H1 (cell line): ENCODE results near the gene KIAA1671. TPM values are rescaled to one million over a fixed set of nuclear protein-coding genes. Genes with fewer than 3 reads are reported as not detected.

Experiments used
- CTCF ChIA-PET: fragments of 300-600 bp; sonication (Branson Sonifier 250); formaldehyde crosslinking; loops from one replicate; lab custom pipeline; 2021; ENCODE audit not compliant: partially characterized antibody; lab: Charles Lee
- POLR2A ChIA-PET: fragments of 300-600 bp; sonication (Branson Sonifier 250); formaldehyde crosslinking; loops from one replicate; lab custom pipeline; 2021; ENCODE audit warnings: inconsistent platforms; ENCODE audit not compliant: partially characterized antibody; lab: Charles Lee
- DNase-seq, 2 experiments: peaks; one replicate each; pipeline versions ENCODE4 v3.0.0 to v3.0.0-alpha.2; 2010 to 2022; ENCODE audit warnings: low spot score in 2 of 2, low read depth in 1 of 2, mixed read lengths in 1 of 2
- FAIRE-seq: peaks from 2 replicates; lab custom pipeline; 2011; peaks lifted over from hg19 to GRCh38; lab: Jason Lieb, UNC
- H2AFZ ChIP-seq: 2 replicates; pipeline ENCODE4 v1.8.1; 2012; ENCODE audit warnings: low read length, inconsistent platforms
- H2AK5ac ChIP-seq: 2 replicates; pipeline ENCODE4 v1.6.1; 2013; ENCODE audit warnings: low read depth, low read length
- H2BK120ac ChIP-seq: replicated peaks from 2 replicates; pipeline ENCODE3; 2013; ENCODE audit warnings: low read depth, low read length, inconsistent platforms
- H2BK12ac ChIP-seq: 2 replicates; pipeline ENCODE4 v1.6.1; 2013; ENCODE audit warnings: low read depth, low read length
- H2BK15ac ChIP-seq: 2 replicates; pipeline ENCODE4 v1.6.1; 2013; ENCODE audit warnings: low read length
- H2BK20ac ChIP-seq: 2 replicates; pipeline ENCODE4 v1.6.1; 2013; ENCODE audit warnings: low read length
- H2BK5ac ChIP-seq: 2 replicates; pipeline ENCODE4 v1.6.1; 2013; ENCODE audit warnings: low read depth, low read length
- H3K14ac ChIP-seq: 2 replicates; pipeline ENCODE4 v1.6.1; 2013; ENCODE audit warnings: inconsistent platforms; ENCODE audit not compliant: insufficient read length
- H3K18ac ChIP-seq: 2 replicates; pipeline ENCODE4 v1.6.1; 2013; ENCODE audit warnings: low read length; ENCODE audit errors: extremely low read depth
- H3K23ac ChIP-seq: 2 replicates; pipeline ENCODE4 v1.6.1; 2013; ENCODE audit warnings: inconsistent platforms; ENCODE audit not compliant: insufficient read length
- H3K23me2 ChIP-seq: 2 replicates; pipeline ENCODE4 v1.6.1; 2013; ENCODE audit warnings: low read depth, low read length
- H3K27ac ChIP-seq: 2 replicates; pipeline ENCODE4 v1.6.1; 2011; ENCODE audit warnings: low read depth, low read length, inconsistent platforms
- H3K27me3 ChIP-seq, 4 experiments: replicated peaks in 1 of 4; 1 replicate in 1 of 4; 2 replicates in 3 of 4; pipeline versions ENCODE4 v1.6.1 to v1.8.1; 2011 to 2013; ENCODE audit warnings: low read length in 3 of 4, mild to moderate bottlenecking in 3 of 4, inconsistent platforms in 2 of 4, mixed read lengths in 2 of 4, moderate library complexity in 1 of 4; ENCODE audit not compliant: control insufficient read depth in 3 of 4, insufficient read depth in 3 of 4; ENCODE audit errors: extremely low read depth in 1 of 4
- H3K36me3 ChIP-seq, 4 experiments: 2 replicates each; pipeline versions ENCODE4 v1.6.1 to v1.8.1; 2011 to 2013; ENCODE audit warnings: mild to moderate bottlenecking in 4 of 4, low read length in 3 of 4, moderate library complexity in 2 of 4, control low read depth in 1 of 4, inconsistent platforms in 1 of 4; ENCODE audit not compliant: insufficient read depth in 4 of 4, control insufficient read depth in 2 of 4
- H3K4ac ChIP-seq: replicated peaks from 2 replicates; pipeline ENCODE3; 2013; ENCODE audit warnings: low read length, low read depth, mixed read lengths, inconsistent platforms; ENCODE audit not compliant: insufficient read length
- H3K4me1 ChIP-seq, 4 experiments: replicated peaks in 1 of 4; 1 replicate in 1 of 4; 2 replicates in 3 of 4; pipeline versions ENCODE4 v1.6.1 to v1.8.1; 2011 to 2013; ENCODE audit warnings: low read length in 3 of 4, inconsistent platforms in 2 of 4, mixed read lengths in 1 of 4; ENCODE audit not compliant: insufficient read depth in 4 of 4, control insufficient read depth in 3 of 4
- H3K4me2 ChIP-seq, 2 experiments: 2 replicates each; pipeline versions ENCODE4 v1.6.1 to v1.8.1; 2011 to 2013; ENCODE audit warnings: low read depth in 2 of 2, low read length in 2 of 2, control low read depth in 1 of 2, inconsistent platforms in 1 of 2, mild to moderate bottlenecking in 1 of 2; ENCODE audit not compliant: insufficient read depth in 1 of 2
- H3K4me3 ChIP-seq, 4 experiments: fragments of 200-600, 300-600 bp in 1 of 4; sonication (generic), shearing (Covaris generic), sonication (Bioruptor Twin) in 1 of 4; 2 replicates each; pipeline versions ENCODE4 v1.5.1 to v1.8.1; 2011 to 2016; ENCODE audit warnings: low read length in 4 of 4, low read depth in 3 of 4, control low read depth in 2 of 4, inconsistent platforms in 2 of 4, mild to moderate bottlenecking in 2 of 4, mixed read lengths in 1 of 4, moderate library complexity in 1 of 4; ENCODE audit not compliant: insufficient read depth in 2 of 4; ENCODE audit errors: extremely low read depth in 1 of 4
- H3K56ac ChIP-seq: replicated peaks from 2 replicates; pipeline ENCODE3; 2013; ENCODE audit warnings: low read depth, mild to moderate bottlenecking, mixed read lengths, low read length, inconsistent platforms; ENCODE audit not compliant: insufficient read length
- H3K79me1 ChIP-seq: 2 replicates; pipeline ENCODE4 v1.6.1; 2013; ENCODE audit warnings: low read depth, low read length, control low read depth
- H3K79me2 ChIP-seq, 2 experiments: 2 replicates each; pipeline versions ENCODE4 v1.6.1 to v1.8.1; 2012 to 2013; ENCODE audit warnings: low read length in 2 of 2, mild to moderate bottlenecking in 2 of 2, inconsistent platforms in 1 of 2; ENCODE audit not compliant: insufficient read depth in 2 of 2, control insufficient read depth in 1 of 2
- H3K9ac ChIP-seq, 4 experiments: replicated peaks in 1 of 4; 1 replicate in 1 of 4; 2 replicates in 3 of 4; pipeline versions ENCODE4 v1.6.1 to v1.8.1; 2011 to 2013; ENCODE audit warnings: low read depth in 3 of 4, low read length in 3 of 4, control low read depth in 2 of 4, mild to moderate bottlenecking in 2 of 4, moderate library complexity in 2 of 4, inconsistent platforms in 1 of 4; ENCODE audit errors: extremely low read depth in 1 of 4
- H3K9me3 ChIP-seq, 2 experiments: 2 replicates each; pipeline versions ENCODE4 v1.6.1 to v1.8.1; 2012 to 2013; ENCODE audit warnings: mild to moderate bottlenecking in 2 of 2, moderate library complexity in 2 of 2, control low read depth in 1 of 2, inconsistent platforms in 1 of 2, low read depth in 1 of 2, low read length in 1 of 2, mixed read lengths in 1 of 2; ENCODE audit not compliant: insufficient read depth in 2 of 2
- H4K20me1 ChIP-seq, 2 experiments: replicated peaks in 1 of 2; 2 replicates each; pipeline versions ENCODE3 to v1.8.1; 2011 to 2013; ENCODE audit warnings: inconsistent platforms in 2 of 2, low read length in 2 of 2, mild to moderate bottlenecking in 1 of 2; ENCODE audit not compliant: insufficient read depth in 2 of 2, control insufficient read depth in 1 of 2
- H4K5ac ChIP-seq: 2 replicates; pipeline ENCODE4 v1.6.1; 2013; ENCODE audit warnings: low read length, low read depth, mixed read lengths, inconsistent platforms; ENCODE audit not compliant: insufficient read length
- H4K8ac ChIP-seq: 2 replicates; pipeline ENCODE4 v1.8.0; 2013; ENCODE audit warnings: mild to moderate bottlenecking, moderate library complexity, low read length, inconsistent platforms; ENCODE audit not compliant: insufficient read depth; ENCODE audit errors: extremely low read depth
- H4K91ac ChIP-seq: replicated peaks from 2 replicates; pipeline ENCODE3; 2013; ENCODE audit warnings: low read length, mixed read lengths, inconsistent platforms; ENCODE audit not compliant: insufficient read length
- HDAC2 ChIP-seq, 2 experiments: fragments of 300-600 bp in 1 of 2; sonication (generic) in 1 of 2; IDR thresholded peaks; 2 replicates each; pipeline ENCODE4 v1.6.1; 2011 to 2012; ENCODE audit warnings: low read depth in 2 of 2, low read length in 2 of 2, mild to moderate bottlenecking in 2 of 2, moderate library complexity in 2 of 2, borderline replicate concordance in 1 of 2, inconsistent platforms in 1 of 2
- JUND ChIP-seq: IDR thresholded peaks from 2 replicates; pipeline ENCODE4 v1.6.1; 2011; ENCODE audit warnings: mild to moderate bottlenecking, improper control_type of control experiment, low read length
- KDM4A ChIP-seq: IDR thresholded peaks from one replicate; pipeline ENCODE4 v1.7.1; 2012; ENCODE audit warnings: low read depth, mild to moderate bottlenecking, moderate library complexity, low read length, inconsistent platforms; ENCODE audit not compliant: severe bottlenecking
- NANOG ChIP-seq: IDR thresholded peaks from 2 replicates; pipeline ENCODE4 v1.6.1; 2011; ENCODE audit warnings: low read length, low read depth, mild to moderate bottlenecking, inconsistent platforms; ENCODE audit not compliant: insufficient read depth, poor library complexity, severe bottlenecking
- SIRT6 ChIP-seq: IDR thresholded peaks from one replicate; pipeline ENCODE4 v1.7.1; 2012; ENCODE audit warnings: low read length, inconsistent platforms
- WGBS, 2 experiments: shearing (Covaris generic) in 1 of 2; methylation state at CpG; one replicate each; pipeline versions ENCODE4 v1.1.6 to v1.1.7; 2013 to 2015; ENCODE audit warnings: low lambda C conversion rate in 2 of 2, mixed read lengths in 2 of 2, inconsistent platforms in 1 of 2, low coverage in 1 of 2, missing lambda C conversion rate in 1 of 2; ENCODE audit not compliant: insufficient replicate concordance in 2 of 2, insufficient coverage in 1 of 2, insufficient read length in 1 of 2; ENCODE audit errors: extremely low coverage in 1 of 2, missing lambda C conversion rate in 1 of 2; 5-methylcytosine and 5-hydroxymethylcytosine counted together
- polyA plus RNA-seq, 7 experiments: library from polyadenylated mRNA; depleted of rRNA in 3 of 7; stranded (reverse) in 5 of 7; unstranded in 2 of 7; fragments of >200 nt in 5 of 7; fragments of 200-250 nt in 2 of 7; gene quantifications; 1 replicate in 5 of 7; 2 replicates in 1 of 7; 4 replicates in 1 of 7; pipeline versions ENCODE4 v1.2.1 to v1.2.3, GENCODE V29; 2011 to 2013; ENCODE audit warnings: missing spikeins in 2 of 7, mixed read lengths in 2 of 7
- total RNA-seq: library from RNA; stranded (reverse); fragmentation: NEBNext Ultra II Directional; extraction: Animal tissue kit (Norgen Biotek cat#: 25700); gene quantifications from 2 replicates; pipeline ENCODE4 v1.2.1, GENCODE V29; 2021

The KIAA1671 gene
- total and polyA plus RNA-seq, 2 of the 8 experiments (the other 6 are each of a cell fraction or from before 2014, with no cell fraction given): 6.4 to 23.9 TPM

GRCh38 chr22:25023879-25024278 is 71.4 kb downstream of the KIAA1671 start:
- no peak overlapping the region for H3K4me2 ChIP-seq
- no peak overlapping the region for H2BK15ac ChIP-seq
- no peak overlapping the region for H2BK120ac ChIP-seq
- H4K20me1 ChIP-seq: no peaks in the 10 kb centered on the region
- H2BK12ac ChIP-seq: no peak overlapping the region
- no peak overlapping the region for H4K8ac ChIP-seq
- H4K5ac ChIP-seq: no peak overlapping the region
- H2AFZ ChIP-seq: no peak overlapping the region
- H3K4me1 ChIP-seq: no peaks in the 10 kb centered on the region; a peak in 1 of 7 replicates
- H3K4ac ChIP-seq: no peak overlapping the region
- H4K91ac ChIP-seq: no peak overlapping the region
- CTCF ChIA-PET: interaction anchor here (0.7 to 9.4 kb wide), 7 partner anchors 25 to 85 kb away, joined by 3 to 110 read pairs (median 5); partner anchors contain the start of genes KIAA1671 and LHFPL7
- H3K79me1 ChIP-seq: no peaks in the 10 kb centered on the region
- no peaks in the 10 kb centered on the region for H3K27me3 ChIP-seq
- no peak for TF ChIP-seq HDAC2 (IDR thresholded peaks at IDR 0.05; ENCODE audit: borderline replicate concordance in 1 of 2, low read depth in 2 of 2, low read length in 2 of 2)
- no peak for TF ChIP-seq NANOG
- no peak for TF ChIP-seq JUND
- no peak for TF ChIP-seq SIRT6
- TF ChIP-seq KDM4A: no peak
- no peak overlapping the region for H3K18ac ChIP-seq
- POLR2A ChIA-PET: no interaction called here
- H3K9ac ChIP-seq: no peak overlapping the region
- no peak overlapping the region for H2AK5ac ChIP-seq
- no peak overlapping the region for H3K23ac ChIP-seq
- H3K9me3 ChIP-seq: no peaks in the 10 kb centered on the region
- DNase-seq (no peak), FAIRE-seq (no peak)
- H3K4me3 ChIP-seq: no peak overlapping the region
- 92% methylated on average over 3 of the region's 3 CpGs; no CpG with 5 or more reads in 1 of the 2 experiments for WGBS, 2 experiments
- no peak overlapping the region for H3K14ac ChIP-seq
- H2BK20ac ChIP-seq: no peak overlapping the region
- H3K56ac ChIP-seq: no peak overlapping the region
- H3K79me2 ChIP-seq: no peaks in the 10 kb centered on the region
- no peaks in the 10 kb centered on the region for H3K36me3 ChIP-seq
- H3K23me2 ChIP-seq: no peaks in the 10 kb centered on the region
- H2BK5ac ChIP-seq: no peak overlapping the region
- H3K27ac ChIP-seq: no peak overlapping the region
